Measurements from ENCODE around the gene PRPF6.

GRCh38 chr20:64035066-64035932, 54.4 kb downstream of the PRPF6 start:
- TF ChIP-seq, protein P1, sequence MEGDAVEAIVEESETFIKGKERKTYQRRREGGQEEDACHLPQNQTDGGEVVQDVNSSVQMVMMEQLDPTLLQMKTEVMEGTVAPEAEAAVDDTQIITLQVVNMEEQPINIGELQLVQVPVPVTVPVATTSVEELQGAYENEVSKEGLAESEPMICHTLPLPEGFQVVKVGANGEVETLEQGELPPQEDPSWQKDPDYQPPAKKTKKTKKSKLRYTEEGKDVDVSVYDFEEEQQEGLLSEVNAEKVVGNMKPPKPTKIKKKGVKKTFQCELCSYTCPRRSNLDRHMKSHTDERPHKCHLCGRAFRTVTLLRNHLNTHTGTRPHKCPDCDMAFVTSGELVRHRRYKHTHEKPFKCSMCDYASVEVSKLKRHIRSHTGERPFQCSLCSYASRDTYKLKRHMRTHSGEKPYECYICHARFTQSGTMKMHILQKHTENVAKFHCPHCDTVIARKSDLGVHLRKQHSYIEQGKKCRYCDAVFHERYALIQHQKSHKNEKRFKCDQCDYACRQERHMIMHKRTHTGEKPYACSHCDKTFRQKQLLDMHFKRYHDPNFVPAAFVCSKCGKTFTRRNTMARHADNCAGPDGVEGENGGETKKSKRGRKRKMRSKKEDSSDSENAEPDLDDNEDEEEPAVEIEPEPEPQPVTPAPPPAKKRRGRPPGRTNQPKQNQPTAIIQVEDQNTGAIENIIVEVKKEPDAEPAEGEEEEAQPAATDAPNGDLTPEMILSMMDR (IDR thresholded peaks at IDR 0.05 in 4 of 5, conservative IDR thresholded peaks at IDR 0.05 in 1 of 5) = no peak
- TF ChIP-seq POLR2A (IDR thresholded peaks at IDR 0.05) = no peak

All from gastrocnemius medialis (tissue), 4 donors.